GM12874 (cell line): ENCODE measurements around the gene LRRC7.

Experiments used
- CTCF ChIP-seq: IDR thresholded peaks from 2 replicates; pipeline ENCODE4 v1.5.1; 2011; ENCODE audit warnings: low read depth, mild to moderate bottlenecking, control low read depth, low read length, moderate library complexity; ENCODE audit not compliant: insufficient read depth

The LRRC7 gene

DNA sequence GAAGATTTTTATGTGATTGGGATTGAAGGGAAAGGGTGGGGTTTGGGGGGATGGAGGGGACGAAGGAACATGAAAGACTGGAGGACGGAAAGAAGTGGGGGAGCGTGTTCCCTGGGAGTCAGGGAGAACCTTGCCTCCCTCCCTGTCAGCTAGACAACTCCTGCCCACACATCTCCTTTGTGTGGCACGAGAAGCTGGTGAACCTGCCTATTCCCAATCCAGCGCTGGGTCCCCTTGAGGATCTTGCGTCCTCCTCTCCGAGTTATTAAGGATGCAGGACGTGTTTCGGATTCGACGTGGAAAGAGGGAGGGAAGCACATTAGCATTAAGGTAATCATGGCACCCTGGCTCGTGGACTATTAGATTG lies 1.4 kb downstream of the LRRC7 start:
- TF ChIP-seq CTCF: no peak

DNA sequence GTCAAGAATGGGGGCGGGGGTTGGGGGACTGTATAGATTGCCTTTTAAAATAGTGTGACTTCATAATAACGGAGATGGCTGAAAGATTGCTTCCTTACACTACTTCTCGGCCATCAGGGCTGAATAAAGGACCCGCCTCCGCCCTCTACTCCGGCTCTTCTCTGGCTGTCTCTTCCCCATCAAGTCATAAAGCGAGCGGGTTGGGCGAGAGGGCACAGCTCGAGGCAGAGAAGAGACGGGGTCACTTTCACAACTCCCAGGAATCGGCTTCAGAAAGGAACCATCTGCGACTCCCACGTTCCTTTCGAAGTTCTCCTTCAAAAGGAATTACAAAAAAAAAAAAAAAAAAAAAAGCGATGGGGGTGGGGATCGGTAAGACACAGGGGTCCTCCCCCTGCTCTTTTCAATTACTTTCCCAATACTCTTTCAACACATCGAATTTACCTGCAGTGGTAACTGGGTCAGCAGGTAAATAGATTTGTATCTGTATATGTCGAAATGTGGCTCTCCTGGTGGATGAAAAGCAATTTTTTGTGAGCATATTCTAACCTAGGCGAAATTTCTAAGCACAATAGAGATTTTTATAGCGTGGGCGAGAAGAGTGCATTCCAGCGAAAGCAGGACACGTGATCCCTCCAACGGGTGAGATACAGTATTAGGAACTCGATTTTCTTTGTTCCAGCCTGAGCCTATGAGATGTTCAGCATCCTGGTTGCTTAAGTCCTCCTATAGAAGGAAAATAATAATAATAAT lies 2.0 kb downstream of the LRRC7 start:
- TF ChIP-seq CTCF: no peak

GRCh38 chr1:69570356-69570755 lies 2.6 kb downstream of the LRRC7 start:
- TF ChIP-seq CTCF: no peak

DNA sequence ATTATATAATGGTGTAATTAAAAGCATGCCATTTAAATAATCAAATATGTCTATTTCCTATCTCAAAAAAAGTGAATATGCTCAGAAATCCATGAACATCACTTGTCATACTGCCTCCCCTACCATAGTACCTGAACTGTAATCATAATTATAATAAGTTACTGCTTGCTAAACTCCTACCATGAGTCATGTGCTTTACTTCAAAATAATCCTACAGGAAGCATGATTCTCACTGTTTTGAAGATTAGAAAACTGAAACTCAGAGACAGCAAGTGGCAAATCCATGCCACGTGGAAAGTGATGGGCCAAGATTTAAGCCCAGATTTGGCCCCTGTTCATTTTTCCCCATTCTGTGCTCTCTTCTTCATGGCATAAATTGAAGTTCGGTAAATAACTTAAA lies 5.2 kb downstream of the LRRC7 start:
- TF ChIP-seq CTCF: no peak

DNA sequence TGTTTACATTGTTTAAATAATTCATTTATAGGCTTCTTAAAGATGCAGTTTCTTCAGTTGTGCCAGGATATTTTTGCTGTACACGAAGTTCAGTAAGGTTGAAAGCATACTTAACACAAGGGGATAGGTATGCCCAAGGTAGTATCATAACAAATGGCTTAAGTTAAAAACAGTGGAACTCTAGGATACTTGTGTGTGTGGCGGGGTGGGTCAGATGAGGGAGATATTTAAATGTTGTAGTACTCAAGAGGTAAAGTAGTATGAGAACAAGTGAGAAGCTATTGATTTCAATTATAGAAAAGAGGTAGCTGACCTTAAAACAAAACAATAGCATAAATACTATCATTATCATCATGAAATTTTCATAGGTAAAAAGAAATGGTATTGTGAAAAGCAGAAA lies 6.2 kb downstream of the LRRC7 start:
- no peak for TF ChIP-seq CTCF

DNA sequence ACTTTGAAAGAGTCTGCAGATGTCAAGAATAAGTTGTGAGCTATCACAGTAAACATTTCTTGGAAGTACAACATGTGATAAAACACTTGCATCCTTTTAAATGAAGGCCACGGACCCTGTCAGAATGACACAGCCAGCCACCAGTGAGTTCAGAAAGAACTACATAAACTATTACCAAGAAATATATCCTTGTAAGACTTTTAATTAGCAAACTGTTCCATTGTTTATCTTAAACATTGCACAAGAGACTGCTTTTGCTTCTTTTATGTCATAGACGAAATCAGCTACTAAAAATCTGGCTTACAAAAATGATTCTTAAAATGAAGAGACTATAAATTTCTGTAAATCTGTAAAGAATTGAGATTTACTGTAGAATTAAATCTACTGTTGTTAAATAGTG lies 17.9 kb downstream of the LRRC7 start:
- TF ChIP-seq CTCF: no peak

GRCh38 chr1:69587391-69587790 lies 19.7 kb downstream of the LRRC7 start:
- TF ChIP-seq CTCF: no peak
